Measurements from ENCODE around the gene MYO9A. TPM values are rescaled to one million over a fixed set of nuclear protein-coding genes. Genes with fewer than 3 reads are reported as not detected.
"Not testable (repeated sequence)": the region's sequence is repeated elsewhere in the genome, so short reads cannot be mapped to it uniquely, and the experiment has no call there.

The MYO9A gene
- total RNA-seq, 6 experiments from 2014 or later = 25.3 to 29.1 (median 27.3) TPM

- no peaks in the 10 kb centered on the region for H3K9me3 Mint-ChIP-seq
- no peak for DNase-seq
- H3K27me3 Mint-ChIP-seq (ENCODE audit: insufficient read depth) = no peaks in the 10 kb centered on the region; the same call in 1 of the 2 replicates
- no peak overlapping the region for H3K4me3 Mint-ChIP-seq
- H3K27ac Mint-ChIP-seq = no peak overlapping the region
- peaks cover 8% of the 10 kb centered on the region; the same call in 1 of the 2 replicates for H3K36me3 Mint-ChIP-seq (ENCODE audit: low read depth)
- H3K4me1 Mint-ChIP-seq (ENCODE audit: low read depth) = peaks cover 29% of the 10 kb centered on the region
- TF ChIP-seq CTCF (IDR thresholded peaks at IDR 0.05) = no peak
Measured at GRCh38 chr15:72060687-72061250, 57.2 kb downstream of the MYO9A start.

GRCh38 chr15:72058585-72058984, 59.4 kb downstream of the MYO9A start:
- H3K36me3 Mint-ChIP-seq (ENCODE audit: low read depth) = peaks cover 8% of the 10 kb centered on the region; the same call in 1 of the 2 replicates
- no peak overlapping the region for H3K27ac Mint-ChIP-seq
- peaks cover 2% of the 10 kb centered on the region for H3K27me3 Mint-ChIP-seq (ENCODE audit: insufficient read depth)
- no peak for TF ChIP-seq CTCF (IDR thresholded peaks at IDR 0.05)
- H3K4me3 Mint-ChIP-seq = no peak overlapping the region
- DNase-seq = no peak
- H3K9me3 Mint-ChIP-seq = no peaks in the 10 kb centered on the region
- peaks cover 29% of the 10 kb centered on the region for H3K4me1 Mint-ChIP-seq (ENCODE audit: low read depth)

- TF ChIP-seq CTCF (IDR thresholded peaks at IDR 0.05) = no peak
- Mint-ChIP-seq H3K27ac (no peak overlapping the region), H3K36me3 (ENCODE audit: low read depth) (peaks cover 12% of the 10 kb centered on the region; the same call in 1 of the 2 replicates), H3K27me3 (ENCODE audit: insufficient read depth) (peaks cover 2% of the 10 kb centered on the region), H3K9me3 (no peaks in the 10 kb centered on the region), H3K4me1 (ENCODE audit: low read depth) (peaks cover 24% of the 10 kb centered on the region; the same call in 1 of the 2 replicates), H3K4me3 (no peak overlapping the region)
- no peak for DNase-seq
Measured at GRCh38 chr15:72057548-72058091, 60.3 kb downstream of the MYO9A start.

GRCh38 chr15:72056217-72056616, 61.7 kb downstream of the MYO9A start:
- H3K36me3 Mint-ChIP-seq (ENCODE audit: low read depth); H3K9me3 Mint-ChIP-seq; H3K27ac Mint-ChIP-seq; H3K4me3 Mint-ChIP-seq; DNase-seq; H3K27me3 Mint-ChIP-seq (ENCODE audit: insufficient read depth): not testable (repeated sequence)
- peaks cover 15% of the 10 kb centered on the region; the same call in 1 of the 2 replicates for H3K4me1 Mint-ChIP-seq (ENCODE audit: low read depth)

- H3K27me3 Mint-ChIP-seq (ENCODE audit: insufficient read depth); H3K36me3 Mint-ChIP-seq (ENCODE audit: low read depth); DNase-seq; H3K4me3 Mint-ChIP-seq; H3K9me3 Mint-ChIP-seq; H3K27ac Mint-ChIP-seq: not testable (repeated sequence)
- peaks cover 17% of the 10 kb centered on the region for H3K4me1 Mint-ChIP-seq (ENCODE audit: low read depth)
Measured at GRCh38 chr15:72053297-72053696, 64.7 kb downstream of the MYO9A start.

GRCh38 chr15:72050700-72051099, 67.2 kb downstream of the MYO9A start:
- H3K36me3 Mint-ChIP-seq (ENCODE audit: low read depth) = peaks cover 14% of the 10 kb centered on the region
- no peaks in the 10 kb centered on the region for H3K9me3 Mint-ChIP-seq
- peaks cover 20% of the 10 kb centered on the region for H3K4me1 Mint-ChIP-seq (ENCODE audit: low read depth)
- DNase-seq = peak; percentile 30
- peaks cover 2% of the 10 kb centered on the region; the same call in 1 of the 2 replicates for H3K27me3 Mint-ChIP-seq (ENCODE audit: insufficient read depth)
- H3K27ac Mint-ChIP-seq = 0 out of 2 replicates have a peak overlapping the region, but pooled peaks have one; percentile 18
- TF ChIP-seq CTCF (IDR thresholded peaks at IDR 0.05) = no peak
- no peak overlapping the region for H3K4me3 Mint-ChIP-seq

All from HFFc6 (cell line).